B cell (primary cell): ENCODE data around the gene AOPEP. TPM values are rescaled to one million over a fixed set of nuclear protein-coding genes. Genes with fewer than 3 reads are reported as not detected.

ENCODE experiments used
- ATAC-seq: fragments of 200-7000 bp; cut with Tn5 transposase; one replicate; pipeline ENCODE4 v1.10.0; 2021; ENCODE audit warnings: low read depth, mild to moderate bottlenecking, moderate number of reproducible peaks, moderate library complexity
- CTCF ChIA-PET: fragments of 350-600 bp; sonication (Branson Sonifier 250); formaldehyde crosslinking; loops from one replicate; lab custom pipeline; 2021; ENCODE audit warnings: antibody characterized with exemption, inconsistent platforms; lab: Charles Lee
- POLR2A ChIA-PET: fragments of 350-600 bp; sonication (Branson Sonifier 250); formaldehyde crosslinking; loops from one replicate; lab custom pipeline; 2021; ENCODE audit warnings: antibody characterized with exemption; lab: Charles Lee
- DNase-seq: peaks from one replicate; pipeline ENCODE4 v3.0.0; 2013
- H2AFZ ChIP-seq: 2 replicates; pipeline ENCODE4 v1.6.1; 2012; ENCODE audit warnings: mild to moderate bottlenecking, low read depth, low read length; ENCODE audit not compliant: insufficient read depth, poor library complexity, severe bottlenecking
- H3K27ac ChIP-seq, 2 donors: 1 replicate in 1 of 2; 2 replicates in 1 of 2; pipeline ENCODE4 v1.5.1; 2012 to 2013; ENCODE audit warnings: low read length in 2 of 2, mild to moderate bottlenecking in 2 of 2, moderate library complexity in 1 of 2
- H3K27me3 ChIP-seq, 4 experiments: fragments of 200-600 bp in 1 of 4; sonication (generic) in 1 of 4; replicated peaks in 1 of 4; 1 replicate in 2 of 4; 2 replicates in 2 of 4; pipeline versions ENCODE4 v1.6.1 to v1.7.0; 2013 to 2016; ENCODE audit warnings: low read length in 3 of 4, mild to moderate bottlenecking in 2 of 4, mixed read lengths in 1 of 4, moderate library complexity in 1 of 4; ENCODE audit not compliant: insufficient read depth in 4 of 4, control insufficient read depth in 3 of 4; ENCODE audit errors: control extremely low read depth in 1 of 4
- H3K36me3 ChIP-seq, 2 experiments: replicated peaks in 1 of 2; 1 replicate in 1 of 2; 2 replicates in 1 of 2; pipeline versions ENCODE4 v1.6.1 to v1.7.1; 2013; ENCODE audit warnings: low read length in 1 of 2; ENCODE audit not compliant: insufficient read depth in 2 of 2, control insufficient read depth in 1 of 2; ENCODE audit errors: control extremely low read depth in 1 of 2, extremely low read depth in 1 of 2
- H3K4me1 ChIP-seq, 2 donors: fragments of 200-600 bp in 1 of 2; sonication (generic) in 1 of 2; 1 replicate in 1 of 2; 2 replicates in 1 of 2; pipeline versions ENCODE4 v1.5.1 to v1.6.1; 2013 to 2017; ENCODE audit warnings: low read length in 2 of 2; ENCODE audit not compliant: control insufficient read depth in 2 of 2, insufficient read depth in 2 of 2
- H3K4me2 ChIP-seq: replicated peaks from 2 replicates; pipeline ENCODE3; 2012; ENCODE audit warnings: mild to moderate bottlenecking, low read depth, low read length; ENCODE audit not compliant: poor library complexity, severe bottlenecking
- H3K4me3 ChIP-seq, 5 experiments: fragments of 200-600 bp in 1 of 5; sonication (generic) in 1 of 5; 1 replicate in 3 of 5; 2 replicates in 2 of 5; pipeline versions ENCODE4 v1.5.1 to v1.7.0; 2011 to 2016; ENCODE audit warnings: low read length in 4 of 5, mild to moderate bottlenecking in 4 of 5, low read depth in 2 of 5, control low read depth in 1 of 5, moderate library complexity in 1 of 5; ENCODE audit not compliant: insufficient read depth in 1 of 5; ENCODE audit errors: control extremely low read depth in 1 of 5, extremely low read depth in 1 of 5
- H3K79me2 ChIP-seq: fragments of 200-600 bp; sonication (generic); one replicate; pipeline ENCODE4 v1.6.0; 2016; ENCODE audit warnings: low read length; ENCODE audit not compliant: control insufficient read depth, insufficient read depth
- H3K9ac ChIP-seq: fragments of 200-600 bp; sonication (generic); 2 replicates; pipeline ENCODE4 v1.6.1; 2017; ENCODE audit warnings: mild to moderate bottlenecking, low read length, moderate library complexity
- H3K9me3 ChIP-seq, 3 donors: one replicate each; pipeline versions ENCODE4 v1.6.1 to v1.7.1; 2013; ENCODE audit warnings: low read length in 2 of 3; ENCODE audit not compliant: control insufficient read depth in 2 of 3, insufficient read depth in 1 of 3; ENCODE audit errors: control extremely low read depth in 1 of 3
- H4K20me1 ChIP-seq: 2 replicates; pipeline ENCODE4 v1.6.0; 2012; ENCODE audit warnings: mild to moderate bottlenecking, low read length; ENCODE audit not compliant: insufficient read depth, control insufficient read depth, poor library complexity, severe bottlenecking
- H3K27ac Mint-ChIP-seq: one replicate; pipeline ENCODE4 v1.8.0; 2021; ENCODE audit warnings: mixed read lengths
- H3K27me3 Mint-ChIP-seq: one replicate; pipeline ENCODE4 v1.8.0; 2021; ENCODE audit warnings: mixed read lengths
- H3K4me1 Mint-ChIP-seq: one replicate; pipeline ENCODE4 v1.8.0; 2021; ENCODE audit warnings: mixed read lengths
- H3K4me3 Mint-ChIP-seq: one replicate; pipeline ENCODE4 v1.8.0; 2021; ENCODE audit warnings: mixed read lengths
- H3K9me3 Mint-ChIP-seq: one replicate; pipeline ENCODE4 v1.8.0; 2022; ENCODE audit warnings: mixed read lengths; ENCODE audit not compliant: insufficient read depth
- EZH2 ChIP-seq: IDR thresholded peaks from 2 replicates; pipeline ENCODE4 v1.6.1; 2012; ENCODE audit warnings: borderline replicate concordance, low read depth, mild to moderate bottlenecking, moderate library complexity, low read length; ENCODE audit not compliant: insufficient read depth, poor library complexity, severe bottlenecking
- WGBS: methylation state at CpG from one replicate; pipeline ENCODE4 v1.1.5; 2013; ENCODE audit warnings: missing lambda C conversion rate; ENCODE audit not compliant: insufficient coverage; 5-methylcytosine and 5-hydroxymethylcytosine counted together
- intact Hi-C: fragments of 100-400 bp; cut with micrococcal nuclease; formaldehyde crosslinking; loops from one replicate; pipeline ENCODE4 v1.10.0; 2022
- polyA plus RNA-seq: library from polyadenylated mRNA; depleted of rRNA; stranded (reverse); fragments of >200 nt; gene quantifications from 2 replicates; pipeline ENCODE4 v1.2.3, GENCODE V29; 2012
- total RNA-seq, 2 donors: library from RNA; stranded (reverse); fragments of 120-200 nt in 1 of 2; gene quantifications; 1 replicate in 1 of 2; 2 replicates in 1 of 2; pipeline versions ENCODE4 v1.2.3 to v1.2.4, GENCODE V29; 2013 to 2022
- TF ChIP-seq, protein P1 (sequence below): fragments of 200-600 bp; IDR thresholded peaks from one replicate; pipeline ENCODE4 v1.8.0; 2022; ENCODE audit warnings: antibody characterized with exemption, mild to moderate bottlenecking

AOPEP gene
- total and polyA plus RNA-seq, 2 donors (not counting 1 experiment from before 2014, with no cell fraction given): 5.1 to 35.8 TPM

- H3K9me3 ChIP-seq: no peaks in the 10 kb centered on the region
- no peak for DNase-seq
- POLR2A ChIA-PET: no interaction called here
- H3K9me3 Mint-ChIP-seq: no peaks in the 10 kb centered on the region
- H3K36me3 ChIP-seq: no peaks in the 10 kb centered on the region
- H3K4me3 ChIP-seq: no peak overlapping the region
- H3K27ac ChIP-seq: no peak overlapping the region
- no peak overlapping the region for H3K4me3 Mint-ChIP-seq
- WGBS: 100% methylated on average over 2 of the region's 6 CpGs
- no peak for TF ChIP-seq EZH2
- TF ChIP-seq, protein P1, sequence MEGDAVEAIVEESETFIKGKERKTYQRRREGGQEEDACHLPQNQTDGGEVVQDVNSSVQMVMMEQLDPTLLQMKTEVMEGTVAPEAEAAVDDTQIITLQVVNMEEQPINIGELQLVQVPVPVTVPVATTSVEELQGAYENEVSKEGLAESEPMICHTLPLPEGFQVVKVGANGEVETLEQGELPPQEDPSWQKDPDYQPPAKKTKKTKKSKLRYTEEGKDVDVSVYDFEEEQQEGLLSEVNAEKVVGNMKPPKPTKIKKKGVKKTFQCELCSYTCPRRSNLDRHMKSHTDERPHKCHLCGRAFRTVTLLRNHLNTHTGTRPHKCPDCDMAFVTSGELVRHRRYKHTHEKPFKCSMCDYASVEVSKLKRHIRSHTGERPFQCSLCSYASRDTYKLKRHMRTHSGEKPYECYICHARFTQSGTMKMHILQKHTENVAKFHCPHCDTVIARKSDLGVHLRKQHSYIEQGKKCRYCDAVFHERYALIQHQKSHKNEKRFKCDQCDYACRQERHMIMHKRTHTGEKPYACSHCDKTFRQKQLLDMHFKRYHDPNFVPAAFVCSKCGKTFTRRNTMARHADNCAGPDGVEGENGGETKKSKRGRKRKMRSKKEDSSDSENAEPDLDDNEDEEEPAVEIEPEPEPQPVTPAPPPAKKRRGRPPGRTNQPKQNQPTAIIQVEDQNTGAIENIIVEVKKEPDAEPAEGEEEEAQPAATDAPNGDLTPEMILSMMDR: no peak
- no peaks in the 10 kb centered on the region for H3K4me1 ChIP-seq
- H3K4me2 ChIP-seq: no peak overlapping the region
- H3K9ac ChIP-seq: no peak overlapping the region
- H3K27ac Mint-ChIP-seq: no peak overlapping the region
- H3K79me2 ChIP-seq: no peaks in the 10 kb centered on the region
- no peak for ATAC-seq
- H3K27me3 ChIP-seq: no peaks in the 10 kb centered on the region
- H4K20me1 ChIP-seq: no peaks in the 10 kb centered on the region
- H2AFZ ChIP-seq: no peak overlapping the region
- CTCF ChIA-PET: interaction anchor here (1.0 to 5.6 kb wide), 2 partner anchors 130 to 341 kb away, joined by 3 to 72 read pairs; no protein-coding TSS in a partner anchor
- intact Hi-C loops: no loop called here
- H3K27me3 Mint-ChIP-seq: no peaks in the 10 kb centered on the region
- H3K4me1 Mint-ChIP-seq: no peaks in the 10 kb centered on the region
These were observed 60.8 kb downstream of the AOPEP start for GRCh38 chr9:94787266-94787665.

- no peaks in the 10 kb centered on the region for H3K4me1 ChIP-seq
- H3K9me3 Mint-ChIP-seq: no peaks in the 10 kb centered on the region
- H3K4me3 ChIP-seq: no peak overlapping the region
- H3K4me2 ChIP-seq: no peak overlapping the region
- no peaks in the 10 kb centered on the region for H3K79me2 ChIP-seq
- no peak for DNase-seq
- no peaks in the 10 kb centered on the region for H3K4me1 Mint-ChIP-seq
- H3K4me3 Mint-ChIP-seq: no peak overlapping the region
- H3K9me3 ChIP-seq: no peaks in the 10 kb centered on the region
- peaks cover 0 to 3% of the 10 kb centered on the region in 2 experiments for H3K36me3 ChIP-seq
- H3K9ac ChIP-seq: no peak overlapping the region
- H2AFZ ChIP-seq: no peak overlapping the region
- H3K27ac Mint-ChIP-seq: no peak overlapping the region
- TF ChIP-seq EZH2: no peak
- TF ChIP-seq, protein P1: no peak
- H4K20me1 ChIP-seq: no peaks in the 10 kb centered on the region
- no peaks in the 10 kb centered on the region for H3K27me3 Mint-ChIP-seq
- intact Hi-C loops: no loop called here
- H3K27me3 ChIP-seq: no peaks in the 10 kb centered on the region
- ATAC-seq: no peak
- CTCF ChIA-PET: interaction anchor here (0.8 to 1.1 kb wide), 2 partner anchors 128 to 129 kb away, joined by 3 to 4 read pairs; no protein-coding TSS in a partner anchor
- H3K27ac ChIP-seq: no peak overlapping the region
- POLR2A ChIA-PET: no interaction called here
These were observed 62.1 kb downstream of the AOPEP start for GRCh38 chr9:94788570-94789105.
